Measurements from ENCODE around the gene RFC5. TPM values are rescaled to one million over a fixed set of nuclear protein-coding genes. Genes with fewer than 3 reads are reported as not detected.
"Not testable (repeated sequence)": the region's sequence is repeated elsewhere in the genome, so short reads cannot be mapped to it uniquely, and the experiment has no call there.

The RFC5 gene
- total RNA-seq, 1 donor from 2014 or later = 22.8 TPM

DNA sequence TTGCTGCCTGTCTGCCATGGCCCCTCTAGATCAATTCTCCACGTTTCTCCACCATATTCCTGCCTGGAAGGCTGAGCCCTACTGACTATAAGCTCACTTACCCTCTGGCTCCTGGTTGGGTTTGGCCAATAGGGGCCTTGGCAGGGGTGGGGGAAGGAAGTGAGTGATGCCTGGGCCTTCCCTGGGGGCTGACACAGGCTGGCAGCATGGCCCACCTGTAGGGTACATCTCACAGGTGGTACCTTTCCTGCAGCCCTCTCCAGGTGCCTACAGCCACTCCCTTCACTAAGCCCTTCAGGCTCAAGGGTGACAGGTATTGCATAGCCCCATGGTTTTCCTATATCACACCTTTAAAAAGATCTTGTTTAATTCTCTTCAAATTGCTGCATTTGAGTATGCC lies 3.5 kb downstream of the RFC5 start:
- TF ChIP-seq, protein P1, sequence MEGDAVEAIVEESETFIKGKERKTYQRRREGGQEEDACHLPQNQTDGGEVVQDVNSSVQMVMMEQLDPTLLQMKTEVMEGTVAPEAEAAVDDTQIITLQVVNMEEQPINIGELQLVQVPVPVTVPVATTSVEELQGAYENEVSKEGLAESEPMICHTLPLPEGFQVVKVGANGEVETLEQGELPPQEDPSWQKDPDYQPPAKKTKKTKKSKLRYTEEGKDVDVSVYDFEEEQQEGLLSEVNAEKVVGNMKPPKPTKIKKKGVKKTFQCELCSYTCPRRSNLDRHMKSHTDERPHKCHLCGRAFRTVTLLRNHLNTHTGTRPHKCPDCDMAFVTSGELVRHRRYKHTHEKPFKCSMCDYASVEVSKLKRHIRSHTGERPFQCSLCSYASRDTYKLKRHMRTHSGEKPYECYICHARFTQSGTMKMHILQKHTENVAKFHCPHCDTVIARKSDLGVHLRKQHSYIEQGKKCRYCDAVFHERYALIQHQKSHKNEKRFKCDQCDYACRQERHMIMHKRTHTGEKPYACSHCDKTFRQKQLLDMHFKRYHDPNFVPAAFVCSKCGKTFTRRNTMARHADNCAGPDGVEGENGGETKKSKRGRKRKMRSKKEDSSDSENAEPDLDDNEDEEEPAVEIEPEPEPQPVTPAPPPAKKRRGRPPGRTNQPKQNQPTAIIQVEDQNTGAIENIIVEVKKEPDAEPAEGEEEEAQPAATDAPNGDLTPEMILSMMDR (IDR thresholded peaks at IDR 0.05; ENCODE audit: unreplicated experiment) = no peak
- Mint-ChIP-seq H3K36me3 (peaks cover 20% of the 10 kb centered on the region), H3K4me3 (no peak overlapping the region), H3K9me3 (no peaks in the 10 kb centered on the region), H3K27me3 (ENCODE audit: low read depth) (no peaks in the 10 kb centered on the region), H3K4me1 (peaks cover 12% of the 10 kb centered on the region), H3K27ac (no peak overlapping the region)
- DNase-seq (ENCODE audit: low spot score in 2 of 2, unreplicated experiment in 2 of 2) = no peak

DNA sequence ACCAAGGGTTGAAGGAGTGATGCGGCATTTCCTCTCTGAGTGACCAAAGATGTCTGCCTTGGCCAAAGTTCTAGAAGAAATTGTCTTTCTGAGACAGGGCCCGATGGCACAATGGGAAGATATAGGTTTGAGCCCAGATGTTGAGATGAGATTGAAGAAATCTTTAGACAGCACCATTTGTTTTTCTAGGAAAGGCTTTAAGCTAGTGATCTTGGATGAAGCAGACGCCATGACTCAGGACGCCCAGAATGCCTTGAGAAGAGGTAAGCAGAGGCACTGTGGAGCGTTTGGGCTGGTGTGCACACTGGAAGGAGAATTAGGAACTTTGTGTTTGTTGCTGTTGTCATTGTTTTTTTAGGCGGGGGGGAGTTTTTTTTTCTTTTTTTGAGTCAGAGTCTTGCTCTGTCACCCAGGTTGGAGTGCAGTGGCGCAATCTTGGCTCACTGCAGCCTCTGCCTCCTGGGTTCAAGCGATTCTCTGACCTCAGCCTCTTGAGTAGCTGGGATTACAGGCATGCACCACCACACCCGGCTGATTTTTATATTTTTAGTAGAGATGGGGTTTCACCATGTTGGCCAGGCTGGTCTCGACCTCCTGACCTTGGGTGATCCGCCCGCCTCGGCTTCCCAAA lies 5.7 kb downstream of the RFC5 start:
- not testable (repeated sequence) for H3K27ac Mint-ChIP-seq; H3K9me3 Mint-ChIP-seq; H3K27me3 Mint-ChIP-seq (ENCODE audit: low read depth); DNase-seq (ENCODE audit: low spot score in 2 of 2, unreplicated experiment in 2 of 2); H3K4me3 Mint-ChIP-seq; H3K4me1 Mint-ChIP-seq
- H3K36me3 Mint-ChIP-seq = peaks cover 31% of the 10 kb centered on the region

DNA sequence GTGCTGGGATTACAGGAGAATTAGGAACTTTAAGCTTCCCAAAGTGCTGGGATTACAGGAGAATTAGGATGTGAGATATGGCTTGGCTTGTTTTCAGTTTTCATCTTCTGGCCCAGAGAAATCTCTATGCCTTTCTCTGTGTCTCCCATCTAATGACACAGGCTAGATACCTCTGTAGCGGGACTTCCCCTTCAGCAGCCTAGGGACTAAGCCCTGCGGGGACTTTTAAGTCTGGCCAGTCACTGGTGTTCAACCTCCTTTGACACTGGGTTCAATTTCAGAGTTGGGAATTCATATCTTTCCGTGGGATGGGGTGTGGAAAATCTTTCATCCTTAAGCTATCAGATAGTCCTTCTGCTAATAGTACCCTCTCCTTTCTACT lies 6.2 kb downstream of the RFC5 start:
- H3K4me3 Mint-ChIP-seq = no peak overlapping the region
- H3K4me1 Mint-ChIP-seq = peaks cover 4% of the 10 kb centered on the region
- H3K36me3 Mint-ChIP-seq = peaks cover 31% of the 10 kb centered on the region
- H3K9me3 Mint-ChIP-seq = no peaks in the 10 kb centered on the region
- no peak for DNase-seq (ENCODE audit: low spot score in 2 of 2, unreplicated experiment in 2 of 2)
- TF ChIP-seq, protein P1 (IDR thresholded peaks at IDR 0.05; ENCODE audit: unreplicated experiment) = no peak
- no peak overlapping the region for H3K27ac Mint-ChIP-seq
- no peaks in the 10 kb centered on the region for H3K27me3 Mint-ChIP-seq (ENCODE audit: low read depth)

DNA sequence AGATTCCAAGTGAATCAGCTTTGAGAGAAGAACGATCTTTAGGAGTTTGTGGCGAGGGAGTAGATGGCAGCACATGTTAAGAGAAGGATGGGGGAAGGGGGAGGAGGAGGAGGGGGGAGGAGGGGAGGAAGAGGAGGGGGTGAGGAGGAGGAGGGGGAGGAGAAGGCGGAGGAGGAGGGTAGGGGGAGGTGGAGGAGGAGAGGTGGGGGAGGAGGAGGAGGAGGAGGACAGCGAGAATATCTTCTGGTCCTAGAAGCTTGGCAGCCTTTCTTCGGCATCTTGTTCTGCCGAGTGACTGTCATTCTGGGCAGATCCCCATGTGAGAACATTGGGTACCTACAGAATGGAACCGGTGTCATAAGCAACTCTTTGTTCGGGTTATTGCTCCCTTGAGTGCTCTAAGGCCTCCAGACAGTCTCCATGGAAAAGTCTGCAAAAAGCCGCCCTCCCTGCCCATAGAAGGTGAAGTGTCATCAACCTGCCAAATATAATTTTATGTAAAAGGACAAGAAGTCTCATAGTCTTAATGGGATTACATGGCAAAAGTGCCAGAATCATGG lies 6.9 kb downstream of the RFC5 start:
- Mint-ChIP-seq H3K4me1 (no peaks in the 10 kb centered on the region), H3K36me3 (peaks cover 34% of the 10 kb centered on the region), H3K27ac (no peak overlapping the region), H3K9me3 (no peaks in the 10 kb centered on the region), H3K27me3 (ENCODE audit: low read depth) (no peaks in the 10 kb centered on the region), H3K4me3 (no peak overlapping the region)
- TF ChIP-seq, protein P1 (IDR thresholded peaks at IDR 0.05; ENCODE audit: unreplicated experiment) = no peak
- no peak for DNase-seq (ENCODE audit: low spot score in 2 of 2, unreplicated experiment in 2 of 2)

DNA sequence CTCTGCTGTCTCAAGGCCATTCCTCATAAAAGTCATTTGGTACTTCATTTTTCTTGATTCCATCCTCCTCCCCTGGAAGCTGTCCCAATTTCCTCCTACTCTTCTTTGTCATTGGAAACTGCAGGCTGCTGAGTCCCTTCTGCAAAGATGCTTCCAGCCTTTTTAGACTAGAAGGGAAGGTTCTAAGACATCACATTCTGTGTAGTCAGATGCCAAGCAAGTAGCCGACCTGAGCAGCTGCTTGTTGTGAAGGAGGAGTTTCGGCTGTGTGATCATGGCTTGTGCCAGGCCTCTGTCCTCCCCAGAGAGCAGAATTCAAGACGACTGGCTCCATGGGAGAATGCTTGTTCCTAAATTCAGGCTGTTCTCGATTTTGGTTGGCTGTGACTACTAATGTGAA lies 8.7 kb downstream of the RFC5 start:
- H3K27ac Mint-ChIP-seq = no peak overlapping the region
- TF ChIP-seq, protein P1 (IDR thresholded peaks at IDR 0.05; ENCODE audit: unreplicated experiment) = no peak
- no peaks in the 10 kb centered on the region for H3K9me3 Mint-ChIP-seq
- no peak overlapping the region for H3K4me3 Mint-ChIP-seq
- peaks cover 37% of the 10 kb centered on the region for H3K36me3 Mint-ChIP-seq
- H3K27me3 Mint-ChIP-seq (ENCODE audit: low read depth) = no peaks in the 10 kb centered on the region
- no peak for DNase-seq (ENCODE audit: low spot score in 2 of 2, unreplicated experiment in 2 of 2)
- no peaks in the 10 kb centered on the region for H3K4me1 Mint-ChIP-seq

DNA sequence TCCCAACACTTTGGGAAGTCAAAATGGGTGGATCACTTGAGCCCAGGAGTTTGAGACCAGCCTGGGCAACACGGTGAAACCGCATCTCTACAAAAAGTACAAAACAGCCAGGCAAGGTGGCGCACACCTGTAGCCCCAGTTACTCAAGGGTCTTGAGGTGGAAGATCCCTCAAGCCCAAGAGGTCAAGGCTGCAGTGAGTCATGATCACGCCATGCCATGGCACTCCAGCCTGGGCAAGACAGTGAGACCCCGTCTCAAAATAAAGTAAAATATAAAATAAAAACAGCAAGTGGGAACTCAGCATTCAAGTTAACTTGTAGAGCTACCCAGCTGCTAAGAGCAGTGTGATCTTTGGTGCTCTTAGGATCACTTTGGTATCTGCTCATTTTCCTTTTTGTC lies 12.7 kb downstream of the RFC5 start:
- Mint-ChIP-seq H3K36me3 (peaks cover 30% of the 10 kb centered on the region), H3K27me3 (ENCODE audit: low read depth) (no peaks in the 10 kb centered on the region), H3K4me3 (no peak overlapping the region), H3K4me1 (peaks cover 11% of the 10 kb centered on the region), H3K27ac (no peak overlapping the region), H3K9me3 (no peaks in the 10 kb centered on the region)
- no peak for DNase-seq (ENCODE audit: low spot score in 2 of 2, unreplicated experiment in 2 of 2)
- TF ChIP-seq, protein P1 (IDR thresholded peaks at IDR 0.05; ENCODE audit: unreplicated experiment) = no peak

All from mesothelial cell of epicardium (in vitro differentiated cells).